A673 (cell line): ENCODE measurements around the gene KRT8.

ENCODE experiments used
- EZH2 ChIP-seq: fragments of 200-600 bp; sonication (generic); IDR thresholded peaks from 2 replicates; pipeline ENCODE4 v1.6.1; 2017; ENCODE audit warnings: borderline replicate concordance, low read depth, mild to moderate bottlenecking, mixed read lengths, antibody characterized with exemption, low read length; ENCODE audit not compliant: poor library complexity, severe bottlenecking
- TF ChIP-seq, protein P1 (sequence below): fragments of 300-800, 200-600 bp; sonication (generic); conservative IDR thresholded peaks from 2 replicates; pipeline ENCODE4 v1.5.1; 2017; ENCODE audit warnings: low read depth, mild to moderate bottlenecking, antibody characterized with exemption, low read length, moderate library complexity, mixed read lengths

DNA sequence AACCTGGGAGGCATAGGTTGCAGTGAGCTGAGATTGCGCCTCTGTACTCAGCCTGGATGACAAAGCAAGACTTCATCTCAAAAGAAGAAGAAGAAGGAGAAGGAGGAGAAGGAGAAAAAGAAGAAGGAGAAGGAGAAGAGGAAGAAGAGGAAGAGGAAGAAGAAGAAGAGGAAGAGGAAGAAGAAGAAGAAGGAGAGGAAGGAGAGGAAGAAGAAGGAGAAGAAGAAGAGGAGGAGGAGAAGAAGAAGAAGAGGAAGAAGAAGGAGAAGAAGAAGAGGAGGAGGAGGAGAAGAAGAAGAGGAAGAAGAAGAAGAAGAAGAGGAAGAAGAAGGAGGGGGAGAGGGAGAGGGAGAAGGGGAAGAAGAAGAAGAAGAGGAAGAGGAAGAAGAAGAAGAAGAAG lies 12.9 kb upstream of the KRT8 start:
- TF ChIP-seq, protein P1, sequence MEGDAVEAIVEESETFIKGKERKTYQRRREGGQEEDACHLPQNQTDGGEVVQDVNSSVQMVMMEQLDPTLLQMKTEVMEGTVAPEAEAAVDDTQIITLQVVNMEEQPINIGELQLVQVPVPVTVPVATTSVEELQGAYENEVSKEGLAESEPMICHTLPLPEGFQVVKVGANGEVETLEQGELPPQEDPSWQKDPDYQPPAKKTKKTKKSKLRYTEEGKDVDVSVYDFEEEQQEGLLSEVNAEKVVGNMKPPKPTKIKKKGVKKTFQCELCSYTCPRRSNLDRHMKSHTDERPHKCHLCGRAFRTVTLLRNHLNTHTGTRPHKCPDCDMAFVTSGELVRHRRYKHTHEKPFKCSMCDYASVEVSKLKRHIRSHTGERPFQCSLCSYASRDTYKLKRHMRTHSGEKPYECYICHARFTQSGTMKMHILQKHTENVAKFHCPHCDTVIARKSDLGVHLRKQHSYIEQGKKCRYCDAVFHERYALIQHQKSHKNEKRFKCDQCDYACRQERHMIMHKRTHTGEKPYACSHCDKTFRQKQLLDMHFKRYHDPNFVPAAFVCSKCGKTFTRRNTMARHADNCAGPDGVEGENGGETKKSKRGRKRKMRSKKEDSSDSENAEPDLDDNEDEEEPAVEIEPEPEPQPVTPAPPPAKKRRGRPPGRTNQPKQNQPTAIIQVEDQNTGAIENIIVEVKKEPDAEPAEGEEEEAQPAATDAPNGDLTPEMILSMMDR: no peak
- TF ChIP-seq EZH2: no peak
